Measurements from ENCODE around the gene CTSF. TPM values are rescaled to one million over a fixed set of nuclear protein-coding genes. Genes with fewer than 3 reads are reported as not detected.
"Not testable (repeated sequence)": the region's sequence is repeated elsewhere in the genome, so short reads cannot be mapped to it uniquely, and the experiment has no call there.

The CTSF gene
- total RNA-seq, 4 donors from 2014 or later, result 61.6 to 114 (median 83.2) TPM

GRCh38 chr11:66612458-66612857 is 44.1 kb upstream of the CTSF start:
- 93% methylated on average over 1 of the region's 1 CpG for WGBS
- H3K4me1 ChIP-seq, result peaks cover 17% of the 10 kb centered on the region
- DNase-seq (ENCODE audit: low spot score in 2 of 2), result no peak
- H3K4me3 ChIP-seq, result no peak overlapping the region
- H3K9me3 ChIP-seq, result no peaks in the 10 kb centered on the region
- no peak overlapping the region for H3K27ac ChIP-seq
- no peaks in the 10 kb centered on the region for H3K27me3 ChIP-seq
- H3K36me3 ChIP-seq, result no peaks in the 10 kb centered on the region
- TF ChIP-seq, protein P1, sequence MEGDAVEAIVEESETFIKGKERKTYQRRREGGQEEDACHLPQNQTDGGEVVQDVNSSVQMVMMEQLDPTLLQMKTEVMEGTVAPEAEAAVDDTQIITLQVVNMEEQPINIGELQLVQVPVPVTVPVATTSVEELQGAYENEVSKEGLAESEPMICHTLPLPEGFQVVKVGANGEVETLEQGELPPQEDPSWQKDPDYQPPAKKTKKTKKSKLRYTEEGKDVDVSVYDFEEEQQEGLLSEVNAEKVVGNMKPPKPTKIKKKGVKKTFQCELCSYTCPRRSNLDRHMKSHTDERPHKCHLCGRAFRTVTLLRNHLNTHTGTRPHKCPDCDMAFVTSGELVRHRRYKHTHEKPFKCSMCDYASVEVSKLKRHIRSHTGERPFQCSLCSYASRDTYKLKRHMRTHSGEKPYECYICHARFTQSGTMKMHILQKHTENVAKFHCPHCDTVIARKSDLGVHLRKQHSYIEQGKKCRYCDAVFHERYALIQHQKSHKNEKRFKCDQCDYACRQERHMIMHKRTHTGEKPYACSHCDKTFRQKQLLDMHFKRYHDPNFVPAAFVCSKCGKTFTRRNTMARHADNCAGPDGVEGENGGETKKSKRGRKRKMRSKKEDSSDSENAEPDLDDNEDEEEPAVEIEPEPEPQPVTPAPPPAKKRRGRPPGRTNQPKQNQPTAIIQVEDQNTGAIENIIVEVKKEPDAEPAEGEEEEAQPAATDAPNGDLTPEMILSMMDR (IDR thresholded peaks at IDR 0.05), result no peak

DNA sequence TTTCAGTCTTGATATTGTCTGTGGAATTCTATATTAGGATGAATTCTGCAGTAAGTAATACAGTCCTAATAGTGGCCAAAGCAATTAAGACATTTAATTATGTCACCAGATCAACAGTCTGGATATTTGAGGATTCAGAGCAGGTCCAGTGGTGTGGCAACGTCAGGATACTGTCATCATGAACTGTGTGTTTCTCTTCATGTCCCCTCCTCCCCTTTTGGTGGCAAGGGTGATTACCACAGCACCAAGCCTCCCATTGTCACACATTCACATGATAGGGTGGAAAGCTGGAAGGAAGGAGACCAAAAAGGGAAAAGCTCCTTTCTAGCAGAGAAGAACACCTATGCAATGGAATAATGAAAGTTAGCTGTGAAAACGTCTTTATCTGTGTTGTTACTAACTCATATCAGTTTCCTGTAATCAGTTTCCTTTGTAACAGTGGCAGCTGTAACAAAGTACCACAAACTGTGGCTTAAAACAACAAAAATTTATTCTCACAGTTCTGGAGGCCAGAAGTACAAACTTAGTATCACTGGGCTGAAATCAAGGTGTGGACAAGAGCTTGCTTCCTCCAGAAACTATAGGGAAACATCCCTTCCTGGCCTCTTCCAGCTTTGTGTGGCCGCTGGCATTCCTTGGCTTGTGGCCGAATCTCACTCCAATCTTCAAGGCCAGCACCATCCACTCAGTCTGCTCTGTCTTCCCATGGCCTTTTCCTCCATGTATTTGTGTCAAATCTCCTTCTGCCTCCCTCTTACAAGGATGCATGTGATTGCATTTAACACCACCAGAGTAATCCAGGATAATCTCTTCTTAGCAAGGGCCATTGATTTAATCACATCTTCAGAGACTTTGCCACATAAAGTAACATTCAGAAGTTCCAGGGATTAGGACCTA is 41.6 kb upstream of the CTSF start:
- no peak for DNase-seq (ENCODE audit: low spot score in 2 of 2)
- 79% methylated on average over 4 of the region's 4 CpGs for WGBS
- Histone ChIP-seq H3K4me3 (no peak overlapping the region), H3K4me1 (peaks cover 17% of the 10 kb centered on the region), H3K36me3 (peaks cover 14% of the 10 kb centered on the region), H3K9me3 (no peaks in the 10 kb centered on the region), H3K27ac (no peak overlapping the region), H3K27me3 (no peaks in the 10 kb centered on the region)
- TF ChIP-seq POLR2AphosphoS5 (IDR thresholded peaks at IDR 0.05) (no peak), EP300 (IDR thresholded peaks at IDR 0.05) (no peak), POLR2A (IDR thresholded peaks at IDR 0.05) (no peak)
- TF ChIP-seq, protein P1 (IDR thresholded peaks at IDR 0.05), result no peak

GRCh38 chr11:66607126-66607834 is 38.9 kb upstream of the CTSF start:
- peak; percentile 80 to 86 for DNase-seq (ENCODE audit: low spot score in 2 of 2)
- 34% methylated on average over 8 of the region's 8 CpGs for WGBS
- TF ChIP-seq POLR2AphosphoS5 (IDR thresholded peaks at IDR 0.05), result peak in 1 of 3 donors; percentile 20
- no peak for TF ChIP-seq POLR2A (IDR thresholded peaks at IDR 0.05)
- Histone ChIP-seq H3K4me1 (peaks cover 17% of the 10 kb centered on the region), H3K27me3 (no peaks in the 10 kb centered on the region), H3K9me3 (no peaks in the 10 kb centered on the region), H3K36me3 (peaks cover 23% of the 10 kb centered on the region), H3K27ac (peak overlapping the region; percentile 61), H3K4me3 (no peak overlapping the region)

- DNase-seq (ENCODE audit: low spot score in 2 of 2); H3K9me3 ChIP-seq; H3K27me3 ChIP-seq; H3K4me3 ChIP-seq: not testable (repeated sequence)
- H3K4me1 ChIP-seq, result peaks cover 17% of the 10 kb centered on the region
- 91% methylated on average over 3 of the region's 3 CpGs for WGBS
- H3K27ac ChIP-seq, result peak overlapping the region; percentile 61
- peaks cover 23% of the 10 kb centered on the region for H3K36me3 ChIP-seq
Measured at GRCh38 chr11:66606608-66607007, 38.2 kb upstream of the CTSF start.

DNA sequence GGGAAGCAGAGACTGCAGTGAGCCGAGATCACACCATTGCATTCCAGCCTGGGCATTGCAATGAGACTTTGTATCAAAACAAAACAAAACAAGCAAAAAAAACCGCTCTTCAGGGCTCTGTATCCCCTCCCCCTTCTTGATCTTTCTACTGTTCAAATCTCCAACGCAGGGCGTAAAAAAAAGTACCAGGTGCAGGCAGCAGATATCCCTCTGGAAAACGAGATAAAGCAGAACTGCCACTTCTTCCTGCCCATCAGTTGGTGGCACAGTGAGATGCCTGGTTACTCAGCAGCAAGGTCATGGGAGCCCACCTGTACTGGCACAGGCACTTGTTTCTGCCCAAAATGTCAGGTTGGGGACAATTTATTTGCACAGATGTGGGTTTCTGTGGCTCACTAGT is 35.7 kb upstream of the CTSF start:
- Histone ChIP-seq H3K36me3 (peaks cover 40% of the 10 kb centered on the region), H3K9me3 (no peaks in the 10 kb centered on the region), H3K4me3 (no peak overlapping the region), H3K4me1 (peaks cover 17% of the 10 kb centered on the region), H3K27ac (no peak overlapping the region), H3K27me3 (no peaks in the 10 kb centered on the region)
- 81% methylated on average over 5 of the region's 5 CpGs for WGBS
- TF ChIP-seq, protein P1 (IDR thresholded peaks at IDR 0.05), result no peak
- no peak for TF ChIP-seq POLR2A (IDR thresholded peaks at IDR 0.05)
- TF ChIP-seq POLR2AphosphoS5 (IDR thresholded peaks at IDR 0.05), result no peak
- no peak for TF ChIP-seq EP300 (IDR thresholded peaks at IDR 0.05)
- DNase-seq (ENCODE audit: low spot score in 2 of 2), result no peak

DNA sequence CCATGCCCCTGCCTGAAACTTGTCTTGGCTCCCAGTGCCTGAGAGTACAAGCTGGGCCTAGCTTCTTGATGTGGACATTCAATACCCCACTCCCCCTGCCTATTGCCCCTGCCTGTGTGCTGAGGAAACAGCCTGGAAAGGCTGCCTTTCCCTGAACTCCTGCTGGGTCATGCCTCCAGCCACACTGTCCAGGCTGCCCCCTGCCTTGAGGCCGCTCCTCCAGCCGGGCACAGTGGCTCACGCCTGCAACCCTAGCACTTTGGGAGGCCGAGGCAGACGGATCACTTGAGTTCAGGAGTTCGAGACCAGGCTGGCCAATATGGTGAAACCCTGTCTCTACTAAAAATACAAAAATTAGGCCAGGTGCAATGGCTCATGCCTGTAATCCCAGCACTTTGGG is 34.7 kb upstream of the CTSF start:
- Histone ChIP-seq H3K4me3 (no peak overlapping the region), H3K36me3 (peaks cover 42% of the 10 kb centered on the region), H3K9me3 (no peaks in the 10 kb centered on the region), H3K4me1 (peaks cover 13% of the 10 kb centered on the region), H3K27ac (no peak overlapping the region), H3K27me3 (no peaks in the 10 kb centered on the region)
- no peak for DNase-seq (ENCODE audit: low spot score in 2 of 2)
- no peak for TF ChIP-seq POLR2AphosphoS5 (IDR thresholded peaks at IDR 0.05)
- TF ChIP-seq, protein P1 (IDR thresholded peaks at IDR 0.05), result no peak
- 88% methylated on average over 5 of the region's 6 CpGs for WGBS

Data from suprapubic skin (tissue), 4 donors.